Testis (tissue), 2 donors: ENCODE measurements around the gene MYO18A.

ENCODE experiments used
- CTCF ChIP-seq, 3 experiments: fragments of 450-650 bp in 2 of 3; fragments of 200-600 bp in 1 of 3; sonication (generic) in 1 of 3; IDR thresholded peaks; one replicate each; pipeline ENCODE4 v1.5.1; 2016 to 2019; ENCODE audit warnings: antibody characterized with exemption in 3 of 3, mild to moderate bottlenecking in 2 of 3, moderate library complexity in 1 of 3
- POLR2A ChIP-seq: fragments of 450-650 bp; IDR thresholded peaks from one replicate; pipeline ENCODE4 v1.6.1; 2017; ENCODE audit warnings: antibody characterized with exemption, mild to moderate bottlenecking, moderate library complexity

- TF ChIP-seq CTCF (IDR thresholded peaks at IDR 0.05) (no peak), POLR2A (no peak)
Measured at GRCh38 chr17:29148257-29148789, 31.9 kb downstream of the MYO18A start.
